Gastrocnemius medialis (tissue), 4 donors: ENCODE results near the gene GYS2. TPM values are rescaled to one million over a fixed set of nuclear protein-coding genes. Genes with fewer than 3 reads are reported as not detected.

Experiments
- ATAC-seq, 2 donors: fragments of 150-250 bp; one replicate each; pipeline ENCODE4 v1.9.1; 2016
- DNase-seq, 2 donors: peaks; one replicate each; pipeline ENCODE4 v3.0.0-alpha.2; 2019
- H3K27ac ChIP-seq, 4 donors: fragments of 200-600 bp; sonication (generic); 1 replicate in 1 of 4; 2 replicates in 3 of 4; pipeline ENCODE4 v1.5.1; 2016 to 2018; ENCODE audit warnings: mild to moderate bottlenecking in 2 of 4, moderate library complexity in 1 of 4
- H3K27me3 ChIP-seq, 3 donors: fragments of 200-600 bp; sonication (generic) in 2 of 3; 1 replicate in 1 of 3; 2 replicates in 2 of 3; pipeline versions ENCODE4 v1.5.1 to v1.6.0; 2016 to 2019; ENCODE audit warnings: mild to moderate bottlenecking in 1 of 3, moderate library complexity in 1 of 3
- H3K36me3 ChIP-seq, 2 donors: fragments of 200-600 bp; sonication (generic) in 1 of 2; one replicate each; pipeline ENCODE4 v1.5.1; 2017 to 2018
- H3K4me1 ChIP-seq, 2 donors: fragments of 200-600 bp; sonication (generic) in 1 of 2; one replicate each; pipeline ENCODE4 v1.5.1; 2016 to 2017; ENCODE audit warnings: mild to moderate bottlenecking in 2 of 2
- H3K4me3 ChIP-seq, 4 donors: fragments of 200-600 bp; sonication (generic) in 3 of 4; 1 replicate in 1 of 4; 2 replicates in 3 of 4; pipeline ENCODE4 v1.5.1; 2016 to 2019; ENCODE audit warnings: mild to moderate bottlenecking in 2 of 4
- H3K9me3 ChIP-seq, 3 donors: fragments of 200-600 bp; sonication (generic) in 2 of 3; 1 replicate in 1 of 3; 2 replicates in 2 of 3; pipeline ENCODE4 v1.5.1; 2016 to 2019
- CTCF ChIP-seq, 5 experiments: fragments of 450-650 bp in 3 of 5; fragments of 200-600 bp in 2 of 5; sonication (generic) in 2 of 5; IDR thresholded peaks in 4 of 5; conservative IDR thresholded peaks in 1 of 5; 1 replicate in 4 of 5; 2 replicates in 1 of 5; pipeline ENCODE4 v1.5.1; 2016 to 2019; ENCODE audit warnings: antibody characterized with exemption in 5 of 5, mild to moderate bottlenecking in 3 of 5, moderate library complexity in 3 of 5
- POLR2A ChIP-seq, 2 donors: fragments of 450-650 bp; IDR thresholded peaks; one replicate each; pipeline ENCODE4 v1.6.1; 2017; ENCODE audit warnings: antibody characterized with exemption in 2 of 2, mild to moderate bottlenecking in 2 of 2, moderate library complexity in 2 of 2
- in situ Hi-C, 4 donors: fragments of 200-750 bp; cut with MboI; loops; one replicate each; pipeline versions ENCODE4 v1.15.0 to v1.8.0; 2017; ENCODE audit warnings: low sequenced_read_pairs in 4 of 4
- intact Hi-C: fragments of 100-400 bp; cut with DNase I; formaldehyde crosslinking; loops from one replicate; pipeline ENCODE4 v1.15.1; 2023; ENCODE audit warnings: low total_unique reads
- total RNA-seq, 4 donors: library from RNA; depleted of rRNA; stranded (reverse); fragments of >200 nt; gene quantifications; one replicate each; pipeline versions ENCODE4 v1.1.0 to v1.2.3, GENCODE V29; 2016

Gene GYS2
- total RNA-seq, 4 donors from 2014 or later = 0.11 TPM; not detected in 3

GRCh38 chr12:21627924-21628323 is 23.3 kb upstream of the GYS2 start:
- ATAC-seq (no peak), DNase-seq (no peak)
- in situ Hi-C loops (no loop called here), intact Hi-C loops (no loop called here)
- no peaks in the 10 kb centered on the region for H3K4me1 ChIP-seq
- H3K4me3 ChIP-seq = no peak overlapping the region
- H3K9me3 ChIP-seq = no peaks in the 10 kb centered on the region
- TF ChIP-seq POLR2A (IDR thresholded peaks at IDR 0.05) (no peak), CTCF (IDR thresholded peaks at IDR 0.05 in 4 of 5, conservative IDR thresholded peaks at IDR 0.05 in 1 of 5) (no peak)
- no peaks in the 10 kb centered on the region for H3K27me3 ChIP-seq
- no peak overlapping the region for H3K27ac ChIP-seq
- no peaks in the 10 kb centered on the region for H3K36me3 ChIP-seq

- no peaks in the 10 kb centered on the region for H3K27me3 ChIP-seq
- in situ Hi-C loops = no loop called here
These were observed 13.9 kb upstream of the GYS2 start for GRCh38 chr12:21618566-21618965.

GRCh38 chr12:21617030-21617429 is 12.4 kb upstream of the GYS2 start:
- H3K9me3 ChIP-seq = no peaks in the 10 kb centered on the region

More at GRCh38 chr12:21618566-21618965, 13.9 kb upstream of the GYS2 start:
- no peak for TF ChIP-seq CTCF (IDR thresholded peaks at IDR 0.05 in 4 of 5, conservative IDR thresholded peaks at IDR 0.05 in 1 of 5)
- no peak for TF ChIP-seq POLR2A (IDR thresholded peaks at IDR 0.05)
- intact Hi-C loops = no loop called here
- Histone ChIP-seq H3K4me3 (no peak overlapping the region), H3K4me1 (peaks cover 0 to 6% of the 10 kb centered on the region in 2 donors), H3K27ac (no peak overlapping the region), H3K9me3 (no peaks in the 10 kb centered on the region), H3K36me3 (no peaks in the 10 kb centered on the region)
- no peak for DNase-seq
- no peak for ATAC-seq

GRCh38 chr12:21615431-21615830 is 10.8 kb upstream of the GYS2 start:
- Histone ChIP-seq H3K9me3 (no peaks in the 10 kb centered on the region), H3K27ac (no peak overlapping the region), H3K4me1 (peaks cover 0 to 6% of the 10 kb centered on the region in 2 donors), H3K4me3 (no peak overlapping the region), H3K27me3 (no peaks in the 10 kb centered on the region), H3K36me3 (no peaks in the 10 kb centered on the region)
- in situ Hi-C loops (no loop called here), intact Hi-C loops (no loop called here)
- TF ChIP-seq POLR2A (IDR thresholded peaks at IDR 0.05) (no peak), CTCF (IDR thresholded peaks at IDR 0.05 in 4 of 5, conservative IDR thresholded peaks at IDR 0.05 in 1 of 5) (no peak)
- DNase-seq = no peak
- no peak for ATAC-seq

More at GRCh38 chr12:21617030-21617429, 12.4 kb upstream of the GYS2 start:
- DNase-seq (no peak), ATAC-seq (no peak)
- in situ Hi-C loops = no loop called here
- Histone ChIP-seq H3K27ac (no peak overlapping the region), H3K4me3 (no peak overlapping the region), H3K36me3 (no peaks in the 10 kb centered on the region), H3K27me3 (no peaks in the 10 kb centered on the region), H3K4me1 (peaks cover 0 to 6% of the 10 kb centered on the region in 2 donors)
- intact Hi-C loops = no loop called here
- no peak for TF ChIP-seq CTCF (IDR thresholded peaks at IDR 0.05 in 4 of 5, conservative IDR thresholded peaks at IDR 0.05 in 1 of 5)
- TF ChIP-seq POLR2A (IDR thresholded peaks at IDR 0.05) = no peak

GRCh38 chr12:21614506-21614905 is 9.9 kb upstream of the GYS2 start:
- ATAC-seq = no peak

More at GRCh38 chr12:21614506-21614905, 9.9 kb upstream of the GYS2 start:
- no peak for DNase-seq
- Histone ChIP-seq H3K4me3 (no peak overlapping the region), H3K4me1 (peaks cover 0 to 6% of the 10 kb centered on the region in 2 donors), H3K27me3 (no peaks in the 10 kb centered on the region), H3K27ac (no peak overlapping the region), H3K36me3 (no peaks in the 10 kb centered on the region), H3K9me3 (no peaks in the 10 kb centered on the region)
- TF ChIP-seq POLR2A (IDR thresholded peaks at IDR 0.05) = no peak
- no peak for TF ChIP-seq CTCF (IDR thresholded peaks at IDR 0.05 in 4 of 5, conservative IDR thresholded peaks at IDR 0.05 in 1 of 5)
- intact Hi-C loops (no loop called here), in situ Hi-C loops (no loop called here)
